ENCODE results near the gene GMPR2.

DNA sequence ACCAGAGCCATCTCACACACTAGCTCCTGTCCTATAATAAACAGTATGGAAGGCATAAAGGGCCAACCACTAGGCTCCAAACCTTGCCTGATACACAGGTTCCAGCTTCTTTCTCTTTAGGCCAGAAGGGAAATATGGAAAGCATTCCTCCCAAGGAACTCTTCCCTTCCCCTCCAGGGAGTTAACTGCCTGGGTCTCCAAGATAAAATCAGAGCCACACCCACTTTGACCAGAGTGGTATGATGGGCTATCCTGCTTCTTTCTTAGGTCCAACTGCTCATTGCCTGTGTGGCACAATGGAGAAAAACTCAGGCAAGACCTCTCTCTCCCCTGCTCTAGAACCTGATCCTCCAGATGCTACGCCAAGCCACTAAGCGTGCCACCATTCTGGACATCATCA is 25.1 kb upstream of the GMPR2 start:
- TF ChIP-seq POLR2A (IDR thresholded peaks at IDR 0.05) = no peak
- TF ChIP-seq, protein P1, sequence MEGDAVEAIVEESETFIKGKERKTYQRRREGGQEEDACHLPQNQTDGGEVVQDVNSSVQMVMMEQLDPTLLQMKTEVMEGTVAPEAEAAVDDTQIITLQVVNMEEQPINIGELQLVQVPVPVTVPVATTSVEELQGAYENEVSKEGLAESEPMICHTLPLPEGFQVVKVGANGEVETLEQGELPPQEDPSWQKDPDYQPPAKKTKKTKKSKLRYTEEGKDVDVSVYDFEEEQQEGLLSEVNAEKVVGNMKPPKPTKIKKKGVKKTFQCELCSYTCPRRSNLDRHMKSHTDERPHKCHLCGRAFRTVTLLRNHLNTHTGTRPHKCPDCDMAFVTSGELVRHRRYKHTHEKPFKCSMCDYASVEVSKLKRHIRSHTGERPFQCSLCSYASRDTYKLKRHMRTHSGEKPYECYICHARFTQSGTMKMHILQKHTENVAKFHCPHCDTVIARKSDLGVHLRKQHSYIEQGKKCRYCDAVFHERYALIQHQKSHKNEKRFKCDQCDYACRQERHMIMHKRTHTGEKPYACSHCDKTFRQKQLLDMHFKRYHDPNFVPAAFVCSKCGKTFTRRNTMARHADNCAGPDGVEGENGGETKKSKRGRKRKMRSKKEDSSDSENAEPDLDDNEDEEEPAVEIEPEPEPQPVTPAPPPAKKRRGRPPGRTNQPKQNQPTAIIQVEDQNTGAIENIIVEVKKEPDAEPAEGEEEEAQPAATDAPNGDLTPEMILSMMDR (IDR thresholded peaks at IDR 0.05) = no peak

Measured in thyroid gland (tissue), 4 donors.